Nephron progenitor cell (in vitro differentiated cells): ENCODE data around the gene GLRX5.

Source experiments
- DNase-seq: peaks from one replicate; pipeline ENCODE4 v3.0.0; 2021
- H3K27ac Mint-ChIP-seq: 2 replicates; pipeline ENCODE4 v1.8.0; 2021; ENCODE audit warnings: mild to moderate bottlenecking, moderate library complexity, mixed read lengths
- H3K27me3 Mint-ChIP-seq: 2 replicates; pipeline ENCODE4 v1.8.0; 2021; ENCODE audit warnings: mild to moderate bottlenecking, low read depth, mixed read lengths; ENCODE audit not compliant: poor library complexity
- H3K36me3 Mint-ChIP-seq: 2 replicates; pipeline ENCODE4 v1.8.0; 2021; ENCODE audit warnings: low read depth, mixed read lengths
- H3K4me1 Mint-ChIP-seq: 2 replicates; pipeline ENCODE4 v1.8.0; 2021; ENCODE audit warnings: mixed read lengths
- H3K4me3 Mint-ChIP-seq: 2 replicates; pipeline ENCODE4 v1.8.0; 2021; ENCODE audit warnings: mild to moderate bottlenecking, moderate library complexity, mixed read lengths
- H3K9me3 Mint-ChIP-seq: 2 replicates; pipeline ENCODE4 v1.8.0; 2021; ENCODE audit warnings: mild to moderate bottlenecking, moderate library complexity, mixed read lengths
- TF ChIP-seq, protein P1 (sequence below): fragments of 200-600 bp; sonication (generic); IDR thresholded peaks from 2 replicates; pipeline ENCODE4 v1.5.0; 2021; ENCODE audit warnings: antibody characterized with exemption

The GLRX5 gene

DNA sequence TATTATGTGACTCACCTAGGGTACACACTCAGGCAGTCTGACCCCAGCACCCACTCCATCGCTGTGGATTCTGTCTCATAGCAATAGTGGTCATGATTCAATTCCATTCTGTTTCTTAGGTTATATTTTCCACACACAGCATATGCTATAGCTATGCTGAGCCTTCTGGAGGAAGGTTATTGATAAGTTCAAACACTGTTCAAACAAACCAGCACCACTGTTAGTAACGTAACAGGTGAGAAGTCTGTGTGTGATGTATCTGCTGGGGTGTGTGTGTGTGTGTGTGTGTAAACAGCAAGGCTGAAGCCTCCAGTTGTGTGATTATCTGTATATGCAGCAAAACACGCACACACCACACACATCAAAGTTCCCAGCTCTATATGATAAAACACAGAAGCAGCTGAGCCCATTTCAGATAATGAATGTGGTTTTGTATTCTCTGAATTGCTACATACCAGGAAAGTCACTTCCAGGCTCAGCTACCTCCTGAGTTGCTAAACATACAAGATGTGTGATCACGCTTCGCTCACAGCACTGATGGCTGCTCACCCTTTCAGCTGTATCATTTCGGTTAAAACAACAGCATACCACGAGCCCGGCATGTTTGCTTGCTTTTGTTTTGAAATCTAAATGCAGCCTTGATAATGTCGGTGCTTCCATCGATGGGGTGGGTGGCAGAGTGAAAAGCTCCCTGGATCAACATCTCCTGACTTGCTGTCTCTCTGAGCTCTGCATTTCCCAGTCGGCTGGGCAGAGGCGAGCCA lies 11.6 kb upstream of the GLRX5 start:
- DNase-seq: no peak
- TF ChIP-seq, protein P1, sequence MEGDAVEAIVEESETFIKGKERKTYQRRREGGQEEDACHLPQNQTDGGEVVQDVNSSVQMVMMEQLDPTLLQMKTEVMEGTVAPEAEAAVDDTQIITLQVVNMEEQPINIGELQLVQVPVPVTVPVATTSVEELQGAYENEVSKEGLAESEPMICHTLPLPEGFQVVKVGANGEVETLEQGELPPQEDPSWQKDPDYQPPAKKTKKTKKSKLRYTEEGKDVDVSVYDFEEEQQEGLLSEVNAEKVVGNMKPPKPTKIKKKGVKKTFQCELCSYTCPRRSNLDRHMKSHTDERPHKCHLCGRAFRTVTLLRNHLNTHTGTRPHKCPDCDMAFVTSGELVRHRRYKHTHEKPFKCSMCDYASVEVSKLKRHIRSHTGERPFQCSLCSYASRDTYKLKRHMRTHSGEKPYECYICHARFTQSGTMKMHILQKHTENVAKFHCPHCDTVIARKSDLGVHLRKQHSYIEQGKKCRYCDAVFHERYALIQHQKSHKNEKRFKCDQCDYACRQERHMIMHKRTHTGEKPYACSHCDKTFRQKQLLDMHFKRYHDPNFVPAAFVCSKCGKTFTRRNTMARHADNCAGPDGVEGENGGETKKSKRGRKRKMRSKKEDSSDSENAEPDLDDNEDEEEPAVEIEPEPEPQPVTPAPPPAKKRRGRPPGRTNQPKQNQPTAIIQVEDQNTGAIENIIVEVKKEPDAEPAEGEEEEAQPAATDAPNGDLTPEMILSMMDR: no peak
- H3K27ac Mint-ChIP-seq: peak overlapping the region; percentile 72

DNA sequence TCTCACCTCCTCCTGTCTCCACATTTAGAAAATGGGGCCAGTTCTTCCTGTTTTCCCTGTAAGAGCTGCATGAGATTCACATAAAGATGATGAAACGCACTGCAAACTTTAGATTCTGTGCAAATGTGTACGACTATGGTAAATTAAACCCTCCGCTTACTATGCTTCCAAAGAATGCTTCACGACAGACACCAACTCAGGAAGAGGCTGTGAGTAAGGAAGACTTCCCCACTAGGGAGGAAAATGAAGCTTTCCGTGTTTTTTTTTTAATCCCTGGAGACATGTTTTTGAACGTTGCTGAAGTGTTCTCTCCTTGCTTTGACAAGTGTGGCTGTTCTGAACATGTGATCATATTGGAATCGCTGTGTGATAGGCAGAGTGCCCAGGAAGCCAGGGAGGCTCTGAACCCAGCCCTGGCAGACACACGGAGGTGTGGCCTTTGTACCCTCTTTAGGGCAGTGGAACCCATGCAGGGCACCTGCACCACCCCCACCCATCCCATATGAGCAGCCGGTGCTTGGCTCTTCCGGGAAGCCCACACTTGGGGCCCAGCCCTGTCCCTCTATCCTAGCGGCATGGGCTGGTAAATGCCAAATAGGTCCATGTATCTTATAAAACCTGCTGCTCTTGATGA lies 10.9 kb upstream of the GLRX5 start:
- H3K4me3 Mint-ChIP-seq: no peak overlapping the region
- TF ChIP-seq, protein P1: no peak
- peak overlapping the region; percentile 72 for H3K27ac Mint-ChIP-seq
- H3K4me1 Mint-ChIP-seq: peaks cover 30% of the 10 kb centered on the region
- DNase-seq: no peak
- no peaks in the 10 kb centered on the region for H3K9me3 Mint-ChIP-seq
- H3K36me3 Mint-ChIP-seq: peaks cover 1% of the 10 kb centered on the region
- H3K27me3 Mint-ChIP-seq: peaks cover 22% of the 10 kb centered on the region

More for the DNA sequence above, 11.6 kb upstream of the GLRX5 start:
- Mint-ChIP-seq H3K27me3 (peaks cover 29% of the 10 kb centered on the region), H3K4me1 (peaks cover 29% of the 10 kb centered on the region), H3K36me3 (no peaks in the 10 kb centered on the region), H3K4me3 (no peak overlapping the region), H3K9me3 (no peaks in the 10 kb centered on the region)

DNA sequence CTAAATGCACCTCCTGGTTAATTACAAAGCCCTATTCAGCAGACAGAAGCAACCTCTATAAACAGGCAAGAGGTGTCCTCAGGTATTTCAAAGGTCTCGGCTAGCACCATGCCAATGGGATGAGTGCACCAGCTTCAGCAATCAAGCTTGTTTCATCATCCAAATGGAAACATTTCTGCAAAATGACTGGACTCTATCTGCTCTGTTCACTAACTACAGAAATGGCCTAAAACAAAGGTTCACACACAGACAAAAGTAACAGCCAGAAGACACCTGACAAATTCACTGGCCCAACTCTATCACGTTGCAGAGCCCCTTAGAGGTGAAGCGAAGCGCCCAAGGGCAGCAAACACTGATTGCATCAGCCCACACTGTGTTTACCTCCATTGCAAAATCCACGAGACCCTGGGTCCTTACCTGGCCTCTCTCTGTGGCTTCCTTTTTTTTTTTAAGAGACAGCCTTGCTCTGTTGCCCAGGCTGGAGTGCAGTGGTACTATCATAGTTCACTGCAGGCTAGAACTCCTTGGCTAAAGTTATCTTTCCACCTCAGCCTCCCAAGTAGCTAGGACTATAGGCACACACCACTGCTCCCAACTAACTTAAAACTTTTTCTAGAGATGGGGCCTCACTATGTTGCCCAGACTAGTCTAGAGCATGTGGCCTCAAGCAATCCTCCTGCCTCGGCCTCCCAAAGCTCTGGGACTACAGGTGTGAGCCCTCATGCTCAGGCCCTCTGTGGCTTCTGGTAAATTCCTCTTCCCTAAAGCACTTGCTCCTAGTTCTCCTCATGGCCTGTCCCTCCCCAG lies 9.9 kb upstream of the GLRX5 start:
- no peak for DNase-seq
- H3K27me3 Mint-ChIP-seq: peaks cover 12% of the 10 kb centered on the region
- H3K27ac Mint-ChIP-seq: no peak overlapping the region
- H3K4me1 Mint-ChIP-seq: peaks cover 33% of the 10 kb centered on the region
- no peak overlapping the region for H3K4me3 Mint-ChIP-seq
- H3K9me3 Mint-ChIP-seq: no peaks in the 10 kb centered on the region
- TF ChIP-seq, protein P1: no peak
- H3K36me3 Mint-ChIP-seq: peaks cover 6% of the 10 kb centered on the region

DNA sequence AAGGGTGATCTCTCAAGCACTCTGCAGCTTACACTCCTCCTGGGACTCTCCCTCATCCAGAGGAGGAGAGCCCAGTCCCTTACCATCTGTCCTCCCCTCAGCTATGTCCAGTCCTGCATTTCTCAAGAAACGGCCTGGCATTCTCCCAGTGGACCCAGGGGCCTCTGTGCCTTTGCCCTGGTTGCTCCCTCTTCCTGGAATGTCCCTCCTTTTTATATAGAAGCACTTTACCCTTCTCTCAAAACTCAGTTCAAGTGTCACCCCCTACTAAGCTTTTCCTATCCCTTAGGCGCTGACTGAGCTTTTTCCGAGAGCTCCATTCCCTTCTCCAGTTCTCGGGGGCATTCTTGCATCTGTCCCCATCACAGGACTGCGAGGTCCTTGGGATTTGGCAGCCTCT lies 8.9 kb upstream of the GLRX5 start:
- Mint-ChIP-seq H3K27ac (peak overlapping the region; percentile 43), H3K36me3 (peaks cover 16% of the 10 kb centered on the region)

DNA sequence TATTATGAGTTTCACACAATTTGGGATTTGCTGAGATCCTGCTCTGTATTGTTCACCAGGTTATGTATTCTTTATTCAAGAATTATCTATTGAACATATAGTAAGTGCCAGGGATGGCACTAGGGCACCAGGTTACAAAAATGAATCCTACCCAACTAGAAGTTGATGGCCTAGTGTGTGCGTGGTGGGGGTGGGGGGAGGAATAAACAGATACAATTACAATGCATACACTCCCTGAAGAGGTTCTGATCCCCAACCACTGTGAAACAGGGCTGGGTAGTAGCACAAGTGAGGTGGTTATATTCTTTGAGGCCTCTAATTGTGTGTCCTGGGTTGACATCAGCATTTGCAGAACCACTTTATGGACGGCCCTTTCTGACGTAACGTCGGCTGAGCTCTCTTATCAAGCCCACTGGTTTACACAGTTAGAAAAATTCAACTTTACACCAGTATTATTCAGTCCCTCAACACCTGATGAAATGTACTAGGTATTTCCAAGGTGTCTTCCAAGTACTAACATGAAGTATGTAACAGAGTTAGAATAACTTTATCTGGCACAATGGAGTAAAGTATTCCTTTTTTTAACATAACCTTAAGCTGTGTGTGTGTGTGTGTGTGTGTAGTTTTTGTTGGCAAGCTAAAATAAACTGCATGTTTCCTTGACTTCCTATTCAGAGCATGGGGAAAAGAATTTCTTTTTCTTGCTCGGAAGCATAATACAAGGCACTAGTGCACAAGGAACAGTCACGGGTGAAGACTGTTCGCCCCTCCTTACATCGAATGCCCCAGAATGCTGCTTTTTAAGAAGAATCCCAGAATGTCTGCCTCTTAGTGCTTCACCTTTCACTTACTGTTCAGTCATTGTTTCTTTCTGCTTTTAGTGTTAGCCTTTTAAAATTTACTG lies 8.1 kb upstream of the GLRX5 start:
- no peak overlapping the region for H3K4me3 Mint-ChIP-seq

More for the DNA sequence above, 8.9 kb upstream of the GLRX5 start:
- H3K27me3 Mint-ChIP-seq: peaks cover 11% of the 10 kb centered on the region
- peaks cover 41% of the 10 kb centered on the region for H3K4me1 Mint-ChIP-seq
- H3K4me3 Mint-ChIP-seq: no peak overlapping the region
- no peaks in the 10 kb centered on the region for H3K9me3 Mint-ChIP-seq
- TF ChIP-seq, protein P1: no peak
- DNase-seq: no peak

More for the DNA sequence above, 8.1 kb upstream of the GLRX5 start:
- Mint-ChIP-seq H3K9me3 (no peaks in the 10 kb centered on the region), H3K36me3 (peaks cover 23% of the 10 kb centered on the region), H3K27ac (peak overlapping the region; percentile 43), H3K4me1 (peaks cover 49% of the 10 kb centered on the region), H3K27me3 (peaks cover 11% of the 10 kb centered on the region)
- TF ChIP-seq, protein P1: no peak
- DNase-seq: no peak
